Muscle of arm (tissue), 12 donors: ENCODE measurements around the gene HEG1. TPM values are rescaled to one million over a fixed set of nuclear protein-coding genes. Genes with fewer than 3 reads are reported as not detected.

Experiments used
- DNase-seq: peaks from one replicate; pipeline ENCODE4 v3.0.0-alpha.2; 2013
- polyA plus RNA-seq, 12 donors: library from polyadenylated mRNA; unstranded; fragments of 120-200 nt; gene quantifications; one replicate each; pipeline ENCODE4 v1.2.1, GENCODE V29; 2013; ENCODE audit not compliant: insufficient read length in 12 of 12

The HEG1 gene
- polyA plus RNA-seq, 12 donors = 25.5 to 46.1 (median 33.2) TPM; not detected in 1

- DNase-seq = no peak
Observed at GRCh38 chr3:125017406-125017805, 38.4 kb downstream of the HEG1 start.

- DNase-seq = no peak
Observed at GRCh38 chr3:125014570-125015179, 41.1 kb downstream of the HEG1 start.

GRCh38 chr3:125013095-125013494 is 42.7 kb downstream of the HEG1 start:
- DNase-seq = no peak

GRCh38 chr3:125011941-125012340 is 43.9 kb downstream of the HEG1 start:
- DNase-seq = no peak

GRCh38 chr3:125010393-125010792 is 45.4 kb downstream of the HEG1 start:
- DNase-seq = no peak

- DNase-seq = no peak
Observed at GRCh38 chr3:125008766-125009165, 47.0 kb downstream of the HEG1 start.

- no peak for DNase-seq
Observed at GRCh38 chr3:125006291-125006731, 49.5 kb downstream of the HEG1 start.

- DNase-seq = no peak
Observed at GRCh38 chr3:125005676-125006075, 50.1 kb downstream of the HEG1 start.

- no peak for DNase-seq
Observed at GRCh38 chr3:125005222-125005621, 50.6 kb downstream of the HEG1 start.

GRCh38 chr3:125003859-125004595 is 51.8 kb downstream of the HEG1 start:
- no peak for DNase-seq

GRCh38 chr3:125003369-125003853 is 52.4 kb downstream of the HEG1 start:
- peak; percentile 45 for DNase-seq

GRCh38 chr3:125002414-125003368 is 53.1 kb downstream of the HEG1 start:
- DNase-seq = no peak

- DNase-seq = no peak
Observed at GRCh38 chr3:125001557-125002413, 54.0 kb downstream of the HEG1 start.

GRCh38 chr3:125000661-125001060 is 55.1 kb downstream of the HEG1 start:
- DNase-seq = no peak

- DNase-seq = no peak
Observed at GRCh38 chr3:124999897-125000435, 55.8 kb downstream of the HEG1 start.

- peak; percentile 7 for DNase-seq
Observed at GRCh38 chr3:124999317-124999716, 56.5 kb downstream of the HEG1 start.

GRCh38 chr3:124998247-124998630 is 57.6 kb downstream of the HEG1 start:
- no peak for DNase-seq

- DNase-seq = no peak
Observed at GRCh38 chr3:124997303-124998246, 58.2 kb downstream of the HEG1 start.

GRCh38 chr3:124995460-124995994 is 60.3 kb downstream of the HEG1 start:
- peak; percentile 74 for DNase-seq
